ENCODE results near the gene UQCRC1. TPM values are rescaled to one million over a fixed set of nuclear protein-coding genes. Genes with fewer than 3 reads are reported as not detected.

UQCRC1 gene
- total and polyA plus RNA-seq, 2 of the 8 experiments (the other 6 are each of a cell fraction or from before 2014, with no cell fraction given): 310 to 720 TPM

DNA sequence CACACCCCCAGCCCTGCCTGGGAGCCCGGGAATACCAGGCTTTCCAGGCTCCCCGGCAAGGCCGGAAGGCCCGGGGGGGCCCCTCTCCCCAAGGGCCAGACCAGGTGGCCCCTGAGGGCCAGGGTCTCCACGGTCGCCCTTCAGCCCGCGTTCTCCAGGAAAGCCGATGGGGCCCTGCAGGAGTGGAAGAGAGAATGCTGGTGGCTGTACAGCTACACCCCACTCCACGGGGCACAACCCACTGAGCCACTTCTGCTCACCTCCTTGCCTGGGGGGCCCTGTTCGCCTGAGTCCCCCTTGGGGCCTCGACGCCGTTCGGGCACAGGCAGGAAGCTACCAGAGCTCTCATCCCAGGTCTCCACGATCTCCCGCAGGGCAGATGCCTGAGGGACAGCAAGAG, 34.1 kb downstream of the UQCRC1 start:
- H3K23ac ChIP-seq (ENCODE audit: insufficient read length): no peak overlapping the region
- H2AFZ ChIP-seq (ENCODE audit: low read length): no peak overlapping the region
- no peak overlapping the region for H4K5ac ChIP-seq (ENCODE audit: insufficient read length, low read depth, low read length)
- H4K8ac ChIP-seq (ENCODE audit: extremely low read depth, insufficient read depth, low read length): 0 out of 2 replicates have a peak overlapping the region, but pooled peaks have one; percentile 25
- peaks cover 0 to 3% (median 1%) of the 10 kb centered on the region in 4 experiments; a peak in 2 of 8 replicates for H3K36me3 ChIP-seq (ENCODE audit: control insufficient read depth in 2 of 4, insufficient read depth in 4 of 4, low read length in 3 of 4)
- no peak overlapping the region for H3K9ac ChIP-seq (replicated peaks in 1 of 4; ENCODE audit: extremely low read depth in 1 of 4, low read depth in 3 of 4, low read length in 3 of 4)
- no peak overlapping the region for H3K27ac ChIP-seq (ENCODE audit: low read depth, low read length)
- H4K91ac ChIP-seq (replicated peaks; ENCODE audit: insufficient read length, low read length): no peak overlapping the region
- H2BK5ac ChIP-seq (ENCODE audit: low read depth, low read length): no peak overlapping the region
- ChIA-PET CTCF (ENCODE audit: partially characterized antibody) (interaction anchor here (1.6 kb wide), 1 partner anchor 17 kb away, joined by 4 read pairs; no protein-coding TSS in a partner anchor), POLR2A (ENCODE audit: partially characterized antibody) (no interaction called here)
- H3K23me2 ChIP-seq (ENCODE audit: low read depth, low read length): peaks cover 2% of the 10 kb centered on the region; the same call in 1 of the 2 replicates
- H3K79me2 ChIP-seq (ENCODE audit: control insufficient read depth in 1 of 2, insufficient read depth in 2 of 2, low read length in 2 of 2): no peaks in the 10 kb centered on the region
- no peaks in the 10 kb centered on the region for H3K79me1 ChIP-seq (ENCODE audit: low read depth, low read length)
- no peak overlapping the region for H2BK120ac ChIP-seq (replicated peaks; ENCODE audit: low read depth, low read length)
- DNase-seq (ENCODE audit: low read depth in 1 of 2, low spot score in 2 of 2) (no peak), FAIRE-seq (no peak)
- no peak overlapping the region for H3K56ac ChIP-seq (replicated peaks; ENCODE audit: insufficient read length, low read depth, low read length)
- H3K27me3 ChIP-seq (replicated peaks in 1 of 4; ENCODE audit: control insufficient read depth in 3 of 4, extremely low read depth in 1 of 4, insufficient read depth in 3 of 4, low read length in 3 of 4): no peaks in the 10 kb centered on the region; a peak in 1 of 7 replicates
- H3K9me3 ChIP-seq (ENCODE audit: insufficient read depth in 2 of 2, low read depth in 1 of 2, low read length in 1 of 2): no peaks in the 10 kb centered on the region
- H2BK12ac ChIP-seq (ENCODE audit: low read depth, low read length): no peak overlapping the region
- H3K4ac ChIP-seq (replicated peaks; ENCODE audit: insufficient read length, low read depth, low read length): no peak overlapping the region
- H3K18ac ChIP-seq (ENCODE audit: extremely low read depth, low read length): no peak overlapping the region
- no peak overlapping the region for H3K4me2 ChIP-seq (ENCODE audit: insufficient read depth in 1 of 2, low read depth in 2 of 2, low read length in 2 of 2)
- no peak overlapping the region for H2BK15ac ChIP-seq (ENCODE audit: low read length)
- H4K20me1 ChIP-seq (replicated peaks in 1 of 2; ENCODE audit: control insufficient read depth in 1 of 2, insufficient read depth in 2 of 2, low read length in 2 of 2): peaks cover 0 to 4% of the 10 kb centered on the region in 2 experiments
- no peak overlapping the region for H2AK5ac ChIP-seq (ENCODE audit: low read depth, low read length)
- no peak overlapping the region for H2BK20ac ChIP-seq (ENCODE audit: low read length)
- no peak overlapping the region for H3K14ac ChIP-seq (ENCODE audit: insufficient read length)
- H3K4me3 ChIP-seq (ENCODE audit: extremely low read depth in 1 of 4, insufficient read depth in 2 of 4, low read depth in 3 of 4, low read length in 4 of 4): no peak overlapping the region
- 94% methylated on average over 16 of the region's 17 CpGs; no CpG with 5 or more reads in 1 of the 2 experiments for WGBS, 2 experiments (ENCODE audit: extremely low coverage in 1 of 2, insufficient coverage in 1 of 2, insufficient read length in 1 of 2, insufficient replicate concordance in 2 of 2, low coverage in 1 of 2, low lambda C conversion rate in 2 of 2, missing lambda C conversion rate in 1 of 2)
- H3K4me1 ChIP-seq (replicated peaks in 1 of 4; ENCODE audit: control insufficient read depth in 3 of 4, insufficient read depth in 4 of 4, low read length in 3 of 4): no peaks in the 10 kb centered on the region
- no peak for TF ChIP-seq FOSL1 (IDR thresholded peaks at IDR 0.05; ENCODE audit: insufficient read depth, low read depth, low read length)
- no peak for TF ChIP-seq RFX5 (IDR thresholded peaks at IDR 0.05; ENCODE audit: borderline replicate concordance, low read depth, low read length)
- TF ChIP-seq KDM5A (IDR thresholded peaks at IDR 0.05; ENCODE audit: low read length): no peak
- TF ChIP-seq RAD21 (IDR thresholded peaks at IDR 0.05 in 1 of 2, conservative IDR thresholded peaks at IDR 0.05 in 1 of 2; ENCODE audit: low read depth in 2 of 2, low read length in 2 of 2): no peak
- no peak for TF ChIP-seq KDM1A (IDR thresholded peaks at IDR 0.05; ENCODE audit: borderline replicate concordance, low read length)
- no peak for TF ChIP-seq EP300 (IDR thresholded peaks at IDR 0.05; ENCODE audit: borderline replicate concordance in 1 of 2, low read depth in 2 of 2, low read length in 2 of 2)
- no peak for TF ChIP-seq BACH1 (IDR thresholded peaks at IDR 0.05; ENCODE audit: low read length)
- no peak for TF ChIP-seq SIX5 (IDR thresholded peaks at IDR 0.05; ENCODE audit: low read depth, low read length)
- no peak for TF ChIP-seq HDAC2 (IDR thresholded peaks at IDR 0.05; ENCODE audit: borderline replicate concordance in 1 of 2, low read depth in 2 of 2, low read length in 2 of 2)
- TF ChIP-seq, protein P1, sequence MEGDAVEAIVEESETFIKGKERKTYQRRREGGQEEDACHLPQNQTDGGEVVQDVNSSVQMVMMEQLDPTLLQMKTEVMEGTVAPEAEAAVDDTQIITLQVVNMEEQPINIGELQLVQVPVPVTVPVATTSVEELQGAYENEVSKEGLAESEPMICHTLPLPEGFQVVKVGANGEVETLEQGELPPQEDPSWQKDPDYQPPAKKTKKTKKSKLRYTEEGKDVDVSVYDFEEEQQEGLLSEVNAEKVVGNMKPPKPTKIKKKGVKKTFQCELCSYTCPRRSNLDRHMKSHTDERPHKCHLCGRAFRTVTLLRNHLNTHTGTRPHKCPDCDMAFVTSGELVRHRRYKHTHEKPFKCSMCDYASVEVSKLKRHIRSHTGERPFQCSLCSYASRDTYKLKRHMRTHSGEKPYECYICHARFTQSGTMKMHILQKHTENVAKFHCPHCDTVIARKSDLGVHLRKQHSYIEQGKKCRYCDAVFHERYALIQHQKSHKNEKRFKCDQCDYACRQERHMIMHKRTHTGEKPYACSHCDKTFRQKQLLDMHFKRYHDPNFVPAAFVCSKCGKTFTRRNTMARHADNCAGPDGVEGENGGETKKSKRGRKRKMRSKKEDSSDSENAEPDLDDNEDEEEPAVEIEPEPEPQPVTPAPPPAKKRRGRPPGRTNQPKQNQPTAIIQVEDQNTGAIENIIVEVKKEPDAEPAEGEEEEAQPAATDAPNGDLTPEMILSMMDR (IDR thresholded peaks at IDR 0.05; ENCODE audit: control extremely low read depth in 1 of 3, insufficient read depth in 1 of 3, low read depth in 1 of 3, low read length in 3 of 3): no peak

Measured in H1 (cell line).